HEK293T (cell line): ENCODE measurements around the gene GALNT13.

ENCODE experiments used
- ARNT ChIP-seq: fragments of 450-650 bp; IDR thresholded peaks from 2 replicates; pipeline ENCODE4 v1.6.1; 2017; ENCODE audit warnings: mild to moderate bottlenecking
- CTBP1 ChIP-seq: fragments of 450-650 bp; IDR thresholded peaks from 2 replicates; pipeline ENCODE4 v1.6.1; 2016; ENCODE audit warnings: borderline replicate concordance
- FOXK2 ChIP-seq: fragments of 450-650 bp; IDR thresholded peaks from 2 replicates; pipeline ENCODE4 v1.6.1; 2016; ENCODE audit warnings: mild to moderate bottlenecking
- FOXM1 ChIP-seq: fragments of 450-650 bp; IDR thresholded peaks from 2 replicates; pipeline ENCODE4 v1.6.1; 2017; ENCODE audit warnings: mild to moderate bottlenecking, borderline replicate concordance
- HDGF ChIP-seq: fragments of 450-650 bp; IDR thresholded peaks from 2 replicates; pipeline ENCODE4 v1.6.1; 2017; ENCODE audit warnings: antibody characterized with exemption, borderline replicate concordance
- L3MBTL2 ChIP-seq: fragments of 450-650 bp; conservative IDR thresholded peaks from 2 replicates; pipeline ENCODE4 v1.6.1; 2016; ENCODE audit warnings: mild to moderate bottlenecking
- LEF1 ChIP-seq: fragments of 450-650 bp; IDR thresholded peaks from 2 replicates; pipeline ENCODE4 v1.6.1; 2017; ENCODE audit warnings: mild to moderate bottlenecking, borderline replicate concordance
- PKNOX1 ChIP-seq: fragments of 450-650 bp; IDR thresholded peaks from 2 replicates; pipeline ENCODE4 v1.6.1; 2016
- SP1 ChIP-seq: fragments of 450-650 bp; IDR thresholded peaks from 2 replicates; pipeline ENCODE4 v1.6.1; 2017
- SUZ12 ChIP-seq: fragments of 450-650 bp; IDR thresholded peaks from 2 replicates; pipeline ENCODE4 v1.6.1; 2016; ENCODE audit warnings: mild to moderate bottlenecking
- TARDBP ChIP-seq: fragments of 450-650 bp; IDR thresholded peaks from 2 replicates; pipeline ENCODE4 v1.6.1; 2016

- no peak for TF ChIP-seq FOXK2
- TF ChIP-seq LEF1: no peak
- TF ChIP-seq TARDBP: no peak
- no peak for TF ChIP-seq SP1
- no peak for TF ChIP-seq L3MBTL2
- TF ChIP-seq CTBP1: no peak
- TF ChIP-seq FOXM1: no peak
- no peak for TF ChIP-seq SUZ12
- no peak for TF ChIP-seq ARNT
- TF ChIP-seq PKNOX1: no peak
- TF ChIP-seq HDGF: no peak
These were observed 114.9 kb downstream of the GALNT13 start for GRCh38 chr2:153986488-153987229.
